Subcutaneous abdominal adipose tissue (tissue), 5 donors: Measurements from ENCODE around the gene RRP1.

ENCODE experiments used
- H3K27ac ChIP-seq: one replicate; pipeline ENCODE4 v1.7.0; 2013; ENCODE audit warnings: low read depth, mild to moderate bottlenecking, inconsistent platforms, low read length, moderate library complexity
- H3K27me3 ChIP-seq, 5 donors: one replicate each; pipeline ENCODE4 v1.7.0; 2013; ENCODE audit warnings: low read length in 5 of 5, inconsistent platforms in 1 of 5; ENCODE audit not compliant: control insufficient read depth in 5 of 5, insufficient read depth in 4 of 5
- H3K36me3 ChIP-seq, 5 donors: one replicate each; pipeline ENCODE4 v1.7.0; 2013; ENCODE audit warnings: low read length in 5 of 5; ENCODE audit not compliant: control insufficient read depth in 5 of 5, insufficient read depth in 5 of 5
- H3K4me1 ChIP-seq, 5 donors: one replicate each; pipeline ENCODE4 v1.7.0; 2013; ENCODE audit warnings: low read length in 5 of 5, mild to moderate bottlenecking in 3 of 5, moderate library complexity in 1 of 5; ENCODE audit not compliant: control insufficient read depth in 5 of 5, insufficient read depth in 5 of 5
- H3K4me3 ChIP-seq, 5 donors: one replicate each; pipeline ENCODE4 v1.7.0; 2013; ENCODE audit warnings: low read length in 5 of 5, low read depth in 1 of 5
- H3K9ac ChIP-seq, 5 donors: one replicate each; pipeline ENCODE4 v1.7.0; 2013; ENCODE audit warnings: low read length in 5 of 5, mild to moderate bottlenecking in 4 of 5, moderate library complexity in 3 of 5
- H3K9me3 ChIP-seq, 5 donors: one replicate each; pipeline ENCODE4 v1.7.0; 2013; ENCODE audit warnings: low read length in 5 of 5; ENCODE audit not compliant: control insufficient read depth in 5 of 5
- donor health status: healthy.
- donor health status: healthy.
- donor health status: healthy.
- donor health status: healthy.
- donor health status: healthy.

RRP1 gene

GRCh38 chr21:43758111-43758641 is 31.2 kb upstream of the RRP1 start:
- H3K4me1 ChIP-seq = peaks cover 2 to 39% (median 26%) of the 10 kb centered on the region in 5 donors
- H3K4me3 ChIP-seq = peak overlapping the region in 2 of 5 donors; percentile 7 to 18
- peak overlapping the region; percentile 84 for H3K27ac ChIP-seq
- peaks cover 0 to 96% (median 76%) of the 10 kb centered on the region in 5 donors for H3K36me3 ChIP-seq
- H3K9me3 ChIP-seq = no peaks in the 10 kb centered on the region
- peak overlapping the region in 3 of 5 donors; percentile 2 to 43 (median 38) for H3K9ac ChIP-seq
- no peaks in the 10 kb centered on the region for H3K27me3 ChIP-seq

- Histone ChIP-seq H3K36me3 (peaks cover 0 to 94% (median 72%) of the 10 kb centered on the region in 5 donors), H3K9me3 (no peaks in the 10 kb centered on the region), H3K4me1 (peaks cover 2 to 39% (median 26%) of the 10 kb centered on the region in 5 donors), H3K4me3 (no peak overlapping the region), H3K27me3 (no peaks in the 10 kb centered on the region), H3K9ac (peak overlapping the region in 2 of 5 donors; percentile 38 to 43), H3K27ac (peak overlapping the region; percentile 84)
These were observed 30.6 kb upstream of the RRP1 start for GRCh38 chr21:43758811-43759210.

GRCh38 chr21:43759651-43760050 is 29.7 kb upstream of the RRP1 start:
- H3K9me3 ChIP-seq = no peaks in the 10 kb centered on the region
- H3K4me1 ChIP-seq = peaks cover 2 to 44% (median 32%) of the 10 kb centered on the region in 5 donors
- H3K4me3 ChIP-seq = no peak overlapping the region
- no peaks in the 10 kb centered on the region for H3K27me3 ChIP-seq
- no peak overlapping the region for H3K9ac ChIP-seq
- H3K36me3 ChIP-seq = peaks cover 0 to 88% (median 66%) of the 10 kb centered on the region in 5 donors
- peak overlapping the region; percentile 84 for H3K27ac ChIP-seq

GRCh38 chr21:43760391-43760958 is 28.9 kb upstream of the RRP1 start:
- peaks cover 2 to 43% (median 31%) of the 10 kb centered on the region in 5 donors for H3K4me1 ChIP-seq
- no peak overlapping the region for H3K9ac ChIP-seq
- H3K9me3 ChIP-seq = no peaks in the 10 kb centered on the region
- peaks cover 0 to 80% (median 59%) of the 10 kb centered on the region in 5 donors for H3K36me3 ChIP-seq
- no peaks in the 10 kb centered on the region for H3K27me3 ChIP-seq
- H3K27ac ChIP-seq = no peak overlapping the region
- no peak overlapping the region for H3K4me3 ChIP-seq

GRCh38 chr21:43761886-43762285 is 27.5 kb upstream of the RRP1 start:
- no peak overlapping the region for H3K27ac ChIP-seq
- no peaks in the 10 kb centered on the region for H3K27me3 ChIP-seq
- no peaks in the 10 kb centered on the region for H3K9me3 ChIP-seq
- H3K4me1 ChIP-seq = peaks cover 0 to 35% (median 24%) of the 10 kb centered on the region in 5 donors
- H3K9ac ChIP-seq = no peak overlapping the region
- H3K4me3 ChIP-seq = no peak overlapping the region
- H3K36me3 ChIP-seq = peaks cover 0 to 66% (median 45%) of the 10 kb centered on the region in 5 donors

- no peaks in the 10 kb centered on the region for H3K9me3 ChIP-seq
- no peaks in the 10 kb centered on the region for H3K27me3 ChIP-seq
- H3K4me1 ChIP-seq = peaks cover 2 to 33% (median 18%) of the 10 kb centered on the region in 5 donors
- no peak overlapping the region for H3K27ac ChIP-seq
- H3K36me3 ChIP-seq = peaks cover 0 to 61% (median 42%) of the 10 kb centered on the region in 5 donors
- no peak overlapping the region for H3K9ac ChIP-seq
- no peak overlapping the region for H3K4me3 ChIP-seq
These were observed 26.9 kb upstream of the RRP1 start for GRCh38 chr21:43762303-43763128.

- H3K27me3 ChIP-seq = no peaks in the 10 kb centered on the region
- no peak overlapping the region for H3K9ac ChIP-seq
- no peaks in the 10 kb centered on the region for H3K9me3 ChIP-seq
- H3K27ac ChIP-seq = peak overlapping the region; percentile 65
- H3K4me1 ChIP-seq = peaks cover 2 to 34% (median 21%) of the 10 kb centered on the region in 5 donors
- H3K36me3 ChIP-seq = peaks cover 0 to 48% (median 37%) of the 10 kb centered on the region in 5 donors
- no peak overlapping the region for H3K4me3 ChIP-seq
These were observed 25.4 kb upstream of the RRP1 start for GRCh38 chr21:43763901-43764523.

- H3K4me1 ChIP-seq = peaks cover 2 to 32% (median 21%) of the 10 kb centered on the region in 5 donors
- no peaks in the 10 kb centered on the region for H3K9me3 ChIP-seq
- H3K27me3 ChIP-seq = no peaks in the 10 kb centered on the region
- H3K36me3 ChIP-seq = peaks cover 0 to 39% (median 31%) of the 10 kb centered on the region in 5 donors
- H3K4me3 ChIP-seq = no peak overlapping the region
- peak overlapping the region; percentile 65 for H3K27ac ChIP-seq
- no peak overlapping the region for H3K9ac ChIP-seq
These were observed 24.5 kb upstream of the RRP1 start for GRCh38 chr21:43764576-43765495.
